GM23338 (cell line): ENCODE measurements around the gene ASPSCR1. TPM values are rescaled to one million over a fixed set of nuclear protein-coding genes. Genes with fewer than 3 reads are reported as not detected.

Experiments used
- CREB1 ChIP-seq: fragments of 250-450 bp; sonication (Bioruptor Pico); IDR thresholded peaks from 2 replicates; pipeline ENCODE4 v1.5.0; 2020; ENCODE audit warnings: low read depth, mild to moderate bottlenecking, moderate library complexity
- ETS1 ChIP-seq: IDR thresholded peaks from 2 replicates; pipeline ENCODE4 v1.6.1; 2016; ENCODE audit warnings: antibody characterized with exemption
- EZH2 ChIP-seq: fragments of 200-600 bp; sonication (generic); IDR thresholded peaks from one replicate; pipeline ENCODE4 v1.8.0; 2017; ENCODE audit warnings: antibody characterized with exemption, mild to moderate bottlenecking, low read depth; ENCODE audit not compliant: unreplicated experiment
- EZH2phosphoT487 ChIP-seq: fragments of 200-600 bp; sonication (generic); IDR thresholded peaks from one replicate; pipeline ENCODE4 v1.8.1; 2018; ENCODE audit warnings: antibody characterized with exemption; ENCODE audit not compliant: unreplicated experiment
- POLR2AphosphoS5 ChIP-seq: IDR thresholded peaks from 2 replicates; pipeline ENCODE4 v1.6.1; 2016; ENCODE audit warnings: antibody characterized with exemption, low read depth
- REST ChIP-seq: IDR thresholded peaks from one replicate; pipeline ENCODE4 v1.6.1; 2018; ENCODE audit warnings: antibody characterized with exemption; ENCODE audit not compliant: unreplicated experiment
- ZNF331 ChIP-seq: fragments of 250-450 bp; sonication (Bioruptor Pico); IDR thresholded peaks from 2 replicates; pipeline ENCODE4 v1.5.0; 2020; ENCODE audit warnings: low read depth, mild to moderate bottlenecking, moderate library complexity
- ZNF462 ChIP-seq: fragments of 250-450 bp; sonication (Bioruptor Pico); IDR thresholded peaks from 2 replicates; pipeline ENCODE4 v1.5.0; 2020; ENCODE audit warnings: mild to moderate bottlenecking, moderate library complexity
- polyA plus RNA-seq: library from polyadenylated mRNA; unstranded; fragments of >200 nt; fragmentation: Nextera tagmentation; extraction: Ambion mirVana; gene quantifications from 2 replicates; pipeline ENCODE4 v1.2.1, GENCODE V29; 2016
- total RNA-seq: library from RNA; depleted of rRNA; stranded (reverse); fragments of >200 nt; shearing (Covaris generic); gene quantifications from 2 replicates; pipeline ENCODE4 v1.2.3, GENCODE V29; 2014

The ASPSCR1 gene
- total and polyA plus RNA-seq, 2 experiments from 2014 or later: 44.2 to 46.9 TPM

DNA sequence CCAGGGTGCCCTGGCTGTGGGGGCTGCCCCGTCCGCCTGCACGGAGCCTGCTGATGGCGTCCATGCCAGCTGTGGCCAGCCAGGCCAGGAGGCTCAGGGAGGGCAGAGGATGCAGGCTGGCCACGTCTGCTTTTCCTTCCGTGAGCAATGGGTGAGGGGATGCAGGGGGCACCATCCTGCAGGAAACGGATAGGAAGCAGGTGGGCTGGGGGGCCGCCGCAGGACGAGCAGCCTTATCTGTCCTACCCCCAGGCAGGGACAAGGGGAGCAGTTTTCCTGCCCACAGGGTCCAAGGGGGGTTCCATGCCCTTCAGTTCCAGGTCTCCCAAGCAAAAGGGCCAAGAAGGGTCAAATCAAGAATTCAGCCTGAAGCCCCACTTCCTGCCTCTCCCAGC lies 81.4 kb downstream of the ASPSCR1 start (continued):
- no peak for TF ChIP-seq ZNF462
- no peak for TF ChIP-seq REST
- TF ChIP-seq POLR2AphosphoS5: no peak
- TF ChIP-seq EZH2phosphoT487: no peak
- no peak for TF ChIP-seq ETS1
- no peak for TF ChIP-seq EZH2
- no peak for TF ChIP-seq ZNF331 (CRISPR knock-in tag)
- TF ChIP-seq CREB1 (CRISPR knock-in tag): no peak
